HG02759 (cell line): Measurements from ENCODE around the gene N4BP2L2.
A peak's percentile ranks its signal among the peaks of the same experiment; 100 is the strongest.

Experiments used
- ATAC-seq: cut with Tn5 transposase; IDR thresholded peaks from one replicate; pipeline ENCODE4 v1.9.1; 2021; ENCODE audit warnings: mild to moderate bottlenecking, moderate library complexity; ENCODE audit not compliant: unreplicated experiment

The N4BP2L2 gene

DNA sequence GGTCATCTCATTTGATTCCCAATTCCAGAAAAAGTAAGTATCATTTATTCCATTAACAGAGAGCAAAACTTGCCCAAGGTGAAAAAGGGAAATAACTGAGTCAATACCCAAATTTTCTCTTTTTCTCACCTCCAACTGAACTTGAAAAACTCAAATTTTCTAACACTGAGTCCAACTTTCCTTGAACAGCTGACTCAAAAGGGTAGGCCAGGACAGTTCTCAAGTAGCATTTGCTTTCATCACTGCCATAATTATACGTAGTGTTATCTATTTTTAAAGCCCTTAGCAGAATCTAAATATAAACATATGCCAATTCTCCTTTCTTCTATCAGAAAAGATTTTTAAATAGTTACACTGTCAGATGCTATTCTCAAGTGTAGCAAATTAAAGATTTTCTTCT lies 3.5 kb downstream of the N4BP2L2 start:
- ATAC-seq, result no peak

DNA sequence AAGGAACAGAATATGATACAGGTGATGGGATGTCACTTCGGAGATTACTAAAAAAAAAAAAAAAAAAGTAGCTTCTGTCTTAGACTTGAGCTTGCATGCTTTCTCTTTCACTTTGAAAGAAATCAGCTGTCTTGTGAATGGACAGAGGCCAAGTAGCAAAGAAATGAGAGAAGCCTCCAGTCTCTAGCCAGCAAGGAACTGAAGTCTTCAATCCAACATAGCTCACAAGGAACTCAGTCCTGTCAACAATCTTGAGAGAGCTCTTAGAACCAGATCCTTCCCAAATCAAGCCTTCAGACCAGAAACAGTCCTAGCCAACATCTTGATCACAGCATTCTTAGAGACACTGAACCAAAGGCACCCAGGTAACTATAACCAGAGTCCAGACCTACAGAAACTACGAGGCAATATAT lies 7.7 kb downstream of the N4BP2L2 start:
- peak; percentile 82 for ATAC-seq

DNA sequence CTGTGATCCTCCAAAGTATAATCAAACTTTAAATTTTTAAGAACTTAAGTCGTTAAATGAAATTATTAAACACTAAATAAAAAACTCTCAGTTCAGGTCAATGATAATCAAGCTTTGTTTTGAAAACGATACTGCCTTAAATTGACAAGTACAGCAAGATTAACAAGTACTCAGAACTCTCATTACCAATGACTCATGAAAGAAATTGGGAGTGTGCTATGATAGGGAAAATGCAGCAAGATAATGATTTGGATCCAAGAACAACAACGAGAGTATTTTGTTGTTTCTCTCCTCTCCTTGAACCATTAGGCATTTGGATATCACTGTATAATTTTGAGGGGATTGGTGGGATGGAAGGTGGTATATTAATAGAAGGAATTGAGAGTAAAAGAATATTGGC lies 10.2 kb downstream of the N4BP2L2 start:
- ATAC-seq, result no peak

DNA sequence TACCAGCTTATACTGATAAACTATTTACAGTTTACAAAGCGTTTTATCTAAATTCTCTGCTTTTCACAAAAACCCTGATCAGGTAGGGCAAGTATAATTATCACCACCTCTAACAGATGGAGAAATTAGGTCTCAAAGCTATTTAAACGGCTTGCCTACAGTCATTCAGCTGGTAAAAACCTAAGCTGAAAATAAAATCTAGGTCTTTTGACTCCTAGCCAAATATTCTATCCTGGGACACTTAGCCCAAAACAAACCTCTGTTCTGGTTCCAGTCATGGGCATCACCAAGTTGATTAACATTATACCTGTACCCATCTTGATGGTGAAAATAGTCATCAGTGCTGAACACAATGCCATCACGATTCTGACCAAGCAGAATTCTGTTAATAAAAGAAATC lies 11.4 kb downstream of the N4BP2L2 start:
- ATAC-seq, result no peak

GRCh38 chr13:32525766-32526165 lies 12.8 kb downstream of the N4BP2L2 start:
- ATAC-seq, result no peak

DNA sequence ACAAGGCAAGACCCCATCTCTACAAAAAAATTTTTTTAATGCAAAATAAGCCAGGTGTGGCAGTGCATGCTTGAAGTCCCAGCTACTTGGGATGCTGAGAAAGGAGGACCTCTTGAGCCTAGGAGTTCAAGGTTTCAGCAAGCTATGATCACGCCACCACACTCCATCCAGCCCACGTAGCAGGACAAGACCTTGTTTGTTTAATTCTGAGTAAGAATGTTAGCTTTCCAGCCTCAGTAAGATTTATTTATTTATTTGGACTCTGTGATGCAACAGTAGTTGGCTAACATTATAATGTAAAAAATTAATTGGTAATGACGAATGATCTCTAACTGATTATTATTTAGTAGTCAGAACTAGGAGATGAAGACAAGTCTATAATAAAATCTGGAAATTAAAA lies 23.3 kb downstream of the N4BP2L2 start:
- ATAC-seq, result no peak

- ATAC-seq, result no peak
Measured at GRCh38 chr13:32511482-32511881, 27.1 kb downstream of the N4BP2L2 start.

- ATAC-seq, result no peak
Measured at GRCh38 chr13:32504876-32505275, 33.7 kb downstream of the N4BP2L2 start.

DNA sequence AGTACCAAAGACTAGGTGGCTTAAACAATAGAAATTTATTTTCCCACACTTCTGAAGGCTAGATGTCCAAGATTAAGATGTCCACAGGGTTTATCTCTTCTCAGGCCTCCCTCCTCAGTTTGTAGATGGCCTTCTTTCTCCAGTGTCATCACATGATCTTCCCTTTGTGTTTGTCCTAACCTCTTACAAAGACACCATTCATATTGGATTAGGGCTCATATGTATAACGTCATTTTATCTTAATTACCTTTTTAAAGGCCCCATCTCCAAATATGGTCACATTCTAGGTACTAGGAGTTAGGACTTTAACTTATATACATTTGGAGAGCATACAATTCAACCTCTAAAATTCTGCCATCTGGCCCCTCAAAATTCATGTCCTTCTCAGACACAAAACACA lies 34.3 kb downstream of the N4BP2L2 start:
- no peak for ATAC-seq

DNA sequence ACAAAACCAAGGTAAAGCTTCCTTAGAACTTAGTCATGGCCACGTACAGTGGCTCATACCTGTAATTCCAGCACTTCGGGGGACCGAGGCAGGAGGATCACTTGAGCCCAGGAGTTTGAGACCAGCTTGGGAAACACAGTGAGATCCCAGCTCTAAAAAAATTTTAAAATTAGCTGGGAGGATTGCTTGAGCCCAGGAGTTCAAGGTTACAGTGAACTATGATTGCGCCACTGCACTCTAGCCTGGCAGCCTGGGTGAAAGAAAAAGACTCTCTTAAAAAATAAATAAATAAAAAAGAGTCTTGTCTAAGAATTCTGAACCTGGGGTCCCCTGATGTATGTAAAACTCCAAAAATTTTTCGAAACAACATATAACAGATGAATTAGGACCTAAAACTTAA lies 34.9 kb downstream of the N4BP2L2 start:
- no peak for ATAC-seq

- ATAC-seq, result no peak
Measured at GRCh38 chr13:32501064-32501463, 37.5 kb downstream of the N4BP2L2 start.

DNA sequence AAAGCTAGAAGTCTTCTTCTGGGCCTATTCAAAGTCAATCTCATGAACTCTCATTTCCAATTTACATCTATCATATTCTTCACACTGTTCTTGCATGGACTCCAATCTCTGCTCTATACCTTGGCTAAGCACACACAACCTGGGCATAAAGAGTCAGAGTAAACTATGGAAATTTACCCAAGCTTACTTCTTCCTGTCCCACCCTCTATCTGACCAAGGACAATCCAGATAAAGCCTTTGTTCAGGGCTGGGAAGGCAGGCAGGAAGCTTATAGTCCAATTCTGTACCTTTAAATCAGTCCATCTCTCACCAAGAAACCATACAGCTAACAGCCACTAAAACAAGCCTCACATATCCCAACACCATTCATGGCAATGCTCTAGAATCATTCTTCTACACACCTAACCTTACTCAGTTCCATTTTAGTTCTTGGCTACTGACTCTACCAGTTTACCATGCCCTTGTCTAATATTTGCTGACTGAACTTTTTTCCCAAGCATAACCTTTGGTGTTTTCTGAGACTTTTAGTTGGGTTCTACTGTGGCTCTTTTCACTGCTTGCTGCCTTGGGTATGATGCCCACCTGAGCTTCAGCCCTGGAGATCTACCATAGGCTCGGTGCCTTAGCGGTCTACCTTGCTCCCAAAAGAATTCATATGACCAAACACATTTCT lies 38.9 kb downstream of the N4BP2L2 start:
- no peak for ATAC-seq

DNA sequence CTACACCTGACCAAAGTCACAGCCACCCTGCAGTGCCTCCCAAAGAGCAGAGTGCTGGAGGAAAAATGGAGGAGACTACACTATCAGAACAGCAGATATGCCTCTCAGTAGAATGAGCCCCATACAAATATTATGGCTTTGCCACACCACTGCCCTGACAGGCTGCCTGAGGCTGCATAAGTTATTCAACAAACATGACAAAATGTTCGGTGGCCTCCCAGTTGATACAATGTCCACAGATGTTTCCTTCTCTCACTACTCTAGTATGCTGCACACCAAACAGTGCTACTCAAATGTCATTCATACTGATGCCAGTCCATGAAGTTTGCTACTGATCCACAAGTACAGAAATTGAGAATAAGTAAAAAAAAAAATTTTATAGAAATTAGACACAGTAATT lies 41.0 kb downstream of the N4BP2L2 start:
- no peak for ATAC-seq

- ATAC-seq, result no peak
Measured at GRCh38 chr13:32496599-32497160, 41.9 kb downstream of the N4BP2L2 start.

- no peak for ATAC-seq
Measured at GRCh38 chr13:32495841-32496240, 42.8 kb downstream of the N4BP2L2 start.

- no peak for ATAC-seq
Measured at GRCh38 chr13:32495429-32495828, 43.2 kb downstream of the N4BP2L2 start.

DNA sequence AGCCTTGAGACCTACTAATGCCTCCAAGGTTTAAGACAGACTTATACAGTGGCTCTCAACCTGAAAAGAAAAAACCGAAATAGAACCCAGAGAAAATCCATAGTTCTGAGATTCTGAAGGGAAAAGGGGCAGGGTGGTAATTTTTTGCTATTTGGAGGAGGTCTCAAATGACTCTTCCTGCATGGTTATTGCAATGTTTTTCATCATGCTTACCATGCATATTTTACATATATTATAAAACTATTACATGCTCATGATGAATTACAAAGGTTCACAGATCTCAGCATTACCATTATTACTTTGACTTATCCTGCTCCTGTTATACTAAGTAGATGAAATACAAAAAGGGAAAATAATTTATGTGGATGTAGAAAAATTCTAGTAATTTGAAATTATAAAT lies 47.6 kb downstream of the N4BP2L2 start:
- ATAC-seq, result no peak

DNA sequence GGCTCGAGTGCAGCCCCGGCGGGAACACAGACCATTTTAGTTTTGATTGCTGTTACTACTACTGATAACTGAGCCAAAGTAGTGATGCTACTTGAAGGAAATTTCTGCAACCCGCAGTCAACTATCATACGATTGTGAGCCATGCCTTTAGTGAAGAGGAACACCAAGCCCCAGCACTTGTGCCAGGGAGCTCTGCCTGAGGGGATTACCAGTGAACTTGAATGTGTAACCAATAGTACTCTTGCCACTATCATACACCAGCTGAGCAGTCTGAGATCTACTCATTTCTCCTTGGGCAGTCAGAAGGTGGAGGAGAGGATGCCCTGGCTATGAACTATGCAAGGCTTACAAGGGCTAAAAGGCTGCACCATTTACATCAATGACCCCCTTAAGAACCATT lies 61.7 kb downstream of the N4BP2L2 start:
- no peak for ATAC-seq

DNA sequence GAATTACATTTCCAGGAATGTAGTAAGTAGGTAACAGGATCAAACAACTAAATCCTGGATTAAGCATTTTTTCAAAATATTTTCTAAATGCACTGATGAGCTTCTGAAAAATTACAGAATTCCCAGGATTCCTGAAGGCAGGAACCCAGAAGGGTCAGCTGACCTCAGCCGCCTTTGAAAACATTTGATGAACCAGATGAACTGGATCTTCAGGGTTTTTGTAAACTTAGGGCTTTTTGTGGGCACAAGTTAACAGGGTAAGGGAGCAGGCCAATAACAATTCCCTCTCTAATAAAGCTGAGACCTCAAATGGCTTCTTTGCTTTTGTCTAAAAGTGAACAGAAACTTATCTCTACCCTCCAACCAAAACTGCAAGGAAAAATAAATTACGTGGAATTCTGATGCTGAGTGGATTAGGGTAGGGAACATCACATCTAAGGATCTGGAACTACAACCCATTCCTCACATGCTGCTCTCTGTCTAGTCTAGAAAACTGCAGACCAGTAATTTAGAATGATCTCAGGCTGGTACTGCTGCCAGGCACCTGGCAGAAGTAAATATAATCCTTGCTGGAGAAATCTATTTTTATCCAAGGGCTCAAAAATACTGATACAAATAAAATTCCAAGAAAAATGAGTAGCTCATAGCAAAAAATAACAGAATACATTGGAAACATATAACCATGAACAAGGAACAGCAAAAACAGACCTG lies 62.4 kb downstream of the N4BP2L2 start:
- no peak for ATAC-seq

GRCh38 chr13:32474999-32475792 lies 63.4 kb downstream of the N4BP2L2 start:
- ATAC-seq, result no peak

- no peak for ATAC-seq
Measured at GRCh38 chr13:32473650-32474049, 64.9 kb downstream of the N4BP2L2 start.

GRCh38 chr13:32472194-32472621 lies 66.4 kb downstream of the N4BP2L2 start:
- ATAC-seq, result no peak
